HepG2 (cell line): Measurements from ENCODE around the gene INTS1. TPM values are rescaled to one million over a fixed set of nuclear protein-coding genes. Genes with fewer than 3 reads are reported as not detected.

Source experiments
- ATAC-seq: fragments of 200-7000 bp; cut with Tn5 transposase; 3 replicates; pipeline ENCODE4 v1.9.1; 2020; ENCODE audit warnings: mild to moderate bottlenecking, moderate library complexity
- BruUV-seq: library from RNA; stranded (reverse); fragments of 400-500 nt; replicated peaks from 2 replicates; lab custom pipeline; 2021; lab: Mats Ljungman, UMichigan
- CTCF ChIA-PET: fragments of 300-600 bp; formaldehyde crosslinking; extraction: SDS; loops from one replicate; lab custom pipeline; 2021; ENCODE audit warnings: low total read pairs, inconsistent platforms, low intra/inter-chr PET ratio; lab: Yijun Ruan, JAX
- POLR2A ChIA-PET: fragments of 350-600 bp; sonication (Branson Sonifier 250); formaldehyde crosslinking; loops from one replicate; lab custom pipeline; 2020; ENCODE audit warnings: antibody characterized with exemption, inconsistent platforms; lab: Yijun Ruan, JAX
- DNase-seq: peaks from one replicate; pipeline ENCODE4 v3.0.0-alpha.2; 2015; ENCODE audit warnings: low spot score
- FAIRE-seq: peaks from 3 replicates; lab custom pipeline; 2011; peaks lifted over from hg19 to GRCh38; lab: Jason Lieb, UNC
- H2AFZ ChIP-seq: one replicate; pipeline ENCODE4 v1.6.1; 2011; ENCODE audit warnings: low read length, inconsistent platforms
- H3K27ac ChIP-seq: fragments of 300-600 bp; 3 replicates; pipeline ENCODE4 v1.8.0; 2011; ENCODE audit warnings: mixed run types, mild to moderate bottlenecking, mixed read lengths, low read length, inconsistent platforms; ENCODE audit not compliant: insufficient read depth; ENCODE audit errors: extremely low read length
- H3K27me3 ChIP-seq, 2 experiments: fragments of 200-600 bp in 1 of 2; 2 replicates in 1 of 2; 3 replicates in 1 of 2; pipeline versions ENCODE4 v1.6.0 to v1.8.0; 2011; ENCODE audit warnings: low read length in 2 of 2, mild to moderate bottlenecking in 2 of 2, moderate library complexity in 2 of 2, inconsistent platforms in 1 of 2; ENCODE audit not compliant: insufficient read depth in 2 of 2, control insufficient read depth in 1 of 2
- H3K36me3 ChIP-seq, 2 experiments: fragments of 200-600 bp in 1 of 2; replicated peaks in 1 of 2; 2 replicates in 1 of 2; 3 replicates in 1 of 2; pipeline versions ENCODE4 v1.5.1 to v1.8.0; 2011; ENCODE audit warnings: low read length in 2 of 2, inconsistent platforms in 1 of 2; ENCODE audit not compliant: insufficient read depth in 2 of 2, control insufficient read depth in 1 of 2
- H3K4me1 ChIP-seq: 2 replicates; pipeline ENCODE4 v1.5.1; 2012; ENCODE audit warnings: low read length, inconsistent platforms; ENCODE audit not compliant: insufficient read depth
- H3K4me2 ChIP-seq: 2 replicates; pipeline ENCODE4 v1.6.0; 2011; ENCODE audit warnings: low read depth, low read length, inconsistent platforms
- H3K4me3 ChIP-seq, 3 experiments: fragments of 200-600 bp in 1 of 3; sonication (generic), shearing (Covaris generic) in 1 of 3; replicated peaks in 1 of 3; 2 replicates each; pipeline ENCODE4 v1.5.1; 2011 to 2016; ENCODE audit warnings: low read length in 3 of 3, inconsistent platforms in 2 of 3, low read depth in 2 of 3, mild to moderate bottlenecking in 2 of 3, control low read depth in 1 of 3, mixed read lengths in 1 of 3; ENCODE audit not compliant: insufficient read depth in 1 of 3
- H3K79me2 ChIP-seq: one replicate; pipeline ENCODE4 v1.6.1; 2011; ENCODE audit warnings: low read length, inconsistent platforms; ENCODE audit not compliant: insufficient read depth
- H3K9ac ChIP-seq: 2 replicates; pipeline ENCODE4 v1.6.0; 2011; ENCODE audit warnings: mild to moderate bottlenecking, low read depth, low read length, inconsistent platforms; ENCODE audit not compliant: insufficient read depth
- H3K9me3 ChIP-seq: 2 replicates; pipeline ENCODE4 v1.5.1; 2012; ENCODE audit warnings: mild to moderate bottlenecking, low read length
- H4K20me1 ChIP-seq: 2 replicates; pipeline ENCODE4 v1.6.0; 2011; ENCODE audit warnings: inconsistent platforms, mild to moderate bottlenecking, low read length, moderate library complexity; ENCODE audit not compliant: insufficient read depth
- HNRNPLL ChIP-seq: fragments of 200-400 bp; formaldehyde crosslinking; IDR thresholded peaks from 2 replicates; pipeline ENCODE4 v1.6.1; 2017; ENCODE audit warnings: mild to moderate bottlenecking, low read depth, low read length; ENCODE audit not compliant: poor library complexity, severe bottlenecking
- RBFOX2 ChIP-seq: fragments of 200-400 bp; formaldehyde crosslinking; IDR thresholded peaks from 2 replicates; pipeline ENCODE4 v1.6.1; 2017; ENCODE audit warnings: low read depth, mild to moderate bottlenecking, low read length
- ZFX ChIP-seq: sonication (generic); formaldehyde crosslinking; IDR thresholded peaks from 2 replicates; pipeline ENCODE4 v1.4.0; 2020; ENCODE audit warnings: mild to moderate bottlenecking, low read depth, missing genetic modification reagents, moderate library complexity
- ZNF207 ChIP-seq: fragments of 450-650 bp; IDR thresholded peaks from 2 replicates; pipeline ENCODE4 v1.6.1; 2016; ENCODE audit warnings: antibody characterized with exemption, borderline replicate concordance
- WGBS: methylation state at CpG from one replicate; pipeline ENCODE4 v1.1.6; 2017; ENCODE audit warnings: low lambda C conversion rate; 5-methylcytosine and 5-hydroxymethylcytosine counted together
- in situ Hi-C: cut with HindIII; loops from 2 replicates; pipeline ENCODE4 v1.10.0; 2017; ENCODE audit warnings: low pct_unique_long_range_greater_than_20kb; ENCODE audit not compliant: extremely low pct_ligation_motif_present
- intact Hi-C: fragments of 100-400 bp; cut with micrococcal nuclease; formaldehyde crosslinking; loops from one replicate; pipeline ENCODE4 v1.10.0; 2022; ENCODE audit not compliant: unreplicated experiment
- polyA plus RNA-seq, 8 experiments: library from polyadenylated mRNA; depleted of rRNA in 3 of 8; stranded (reverse) in 7 of 8; unstranded in 1 of 8; fragments of >200 nt; fragmentation: Illumina TruSeq in 4 of 8; extraction: Trizol in 4 of 8; gene quantifications; 2 replicates each; pipeline versions ENCODE4 v1.2.1 to v1.2.3, GENCODE V29; 2011 to 2016; ENCODE audit warnings: low read depth in 4 of 8, missing spikeins in 1 of 8, mixed read lengths in 1 of 8; ENCODE audit not compliant: insufficient read depth in 1 of 8
- total RNA-seq, 5 experiments: library from RNA; depleted of rRNA; stranded (reverse); fragments of >200 nt; fragmentation: Illumina TruSeq; extraction: Trizol; gene quantifications; 2 replicates each; pipeline ENCODE4 v1.2.3, GENCODE V29; 2016; ENCODE audit warnings: low read depth in 1 of 5
- TF ChIP-seq, protein P1 (sequence below): sonication (generic); formaldehyde crosslinking; IDR thresholded peaks from 2 replicates; pipeline ENCODE4 v1.4.0; 2020; ENCODE audit warnings: mild to moderate bottlenecking, missing genetic modification reagents

The INTS1 gene
- total and polyA plus RNA-seq, 2 of the 13 experiments (the other 11 are each of a cell fraction or from before 2014, with no cell fraction given) = 13.7 to 29.0 TPM

DNA sequence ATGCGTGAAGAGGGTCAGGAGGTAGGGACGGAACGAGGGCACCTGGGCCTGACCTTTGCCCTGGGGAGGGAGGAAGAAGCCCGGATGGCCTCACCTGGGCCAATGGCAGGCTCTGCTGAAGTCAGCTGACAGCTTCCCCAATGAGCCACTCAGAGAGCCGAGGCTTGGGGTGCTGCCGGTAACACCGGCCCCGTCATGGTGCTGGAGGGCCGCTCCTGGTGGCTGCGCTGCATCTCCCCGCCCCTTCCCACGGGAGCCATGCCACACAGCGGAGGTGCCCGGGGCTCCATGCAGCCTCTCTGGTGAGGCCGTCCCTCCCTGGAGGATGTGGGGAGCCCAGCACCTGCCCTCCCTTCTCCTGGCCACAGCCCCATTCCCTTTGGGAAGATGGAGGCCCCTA lies 27.3 kb downstream of the INTS1 start:
- Histone ChIP-seq H4K20me1 (no peaks in the 10 kb centered on the region), H3K9me3 (no peaks in the 10 kb centered on the region), H3K4me3 (no peak overlapping the region), H3K27ac (no peak overlapping the region), H3K36me3 (peaks cover 15% of the 10 kb centered on the region in 2 experiments; a peak in 3 of 5 replicates), H3K9ac (no peak overlapping the region), H3K79me2 (no peaks in the 10 kb centered on the region), H3K27me3 (no peaks in the 10 kb centered on the region), H3K4me1 (no peaks in the 10 kb centered on the region), H2AFZ (no peak overlapping the region), H3K4me2 (no peak overlapping the region)
- intact Hi-C loops (no loop called here), in situ Hi-C loops (no loop called here)
- WGBS = 91% methylated on average over 6 of the region's 15 CpGs
- FAIRE-seq (no peak), DNase-seq (no peak), ATAC-seq (no peak)
- BruUV-seq = no TSS peak
- no peak for TF ChIP-seq ZNF207
- TF ChIP-seq, protein P1, sequence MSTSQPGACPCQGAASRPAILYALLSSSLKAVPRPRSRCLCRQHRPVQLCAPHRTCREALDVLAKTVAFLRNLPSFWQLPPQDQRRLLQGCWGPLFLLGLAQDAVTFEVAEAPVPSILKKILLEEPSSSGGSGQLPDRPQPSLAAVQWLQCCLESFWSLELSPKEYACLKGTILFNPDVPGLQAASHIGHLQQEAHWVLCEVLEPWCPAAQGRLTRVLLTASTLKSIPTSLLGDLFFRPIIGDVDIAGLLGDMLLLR (CRISPR knock-in tag) = no peak
- POLR2A ChIA-PET = interaction anchor here (1.0 kb wide), 1 partner anchor 10 kb away, joined by 5 read pairs; no protein-coding TSS in a partner anchor
- CTCF ChIA-PET = no interaction called here

DNA sequence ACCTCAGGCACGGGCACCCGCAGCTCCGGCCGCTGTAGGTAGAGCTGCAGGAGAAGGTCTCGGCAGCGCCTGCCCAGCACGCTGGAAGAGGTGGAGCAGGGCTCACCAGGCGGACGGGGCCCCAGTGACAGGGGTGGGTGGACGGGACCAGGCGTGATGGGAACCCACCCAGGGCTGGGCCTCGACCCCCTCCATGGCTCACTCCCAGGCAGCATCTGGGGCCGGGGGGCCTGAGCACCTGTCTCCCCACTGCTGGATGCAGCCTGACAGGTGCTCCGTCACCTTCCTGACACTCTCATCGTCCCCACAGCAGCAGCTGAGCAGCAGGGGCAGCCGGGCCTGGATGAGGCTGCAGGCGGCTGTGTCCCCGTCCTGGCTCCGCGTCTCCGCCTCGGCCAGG lies 28.2 kb downstream of the INTS1 start:
- H3K4me3 ChIP-seq = no peak overlapping the region
- DNase-seq = no peak
- peaks cover 16 to 20% of the 10 kb centered on the region in 2 experiments; a peak in 3 of 5 replicates for H3K36me3 ChIP-seq
- H3K9me3 ChIP-seq = no peaks in the 10 kb centered on the region
- no peak for FAIRE-seq
- 97% methylated on average over 13 of the region's 22 CpGs for WGBS
- no peaks in the 10 kb centered on the region for H3K79me2 ChIP-seq
- no peak overlapping the region for H3K27ac ChIP-seq
- intact Hi-C loops (no loop called here), in situ Hi-C loops (no loop called here)
- ChIA-PET POLR2A (interaction anchor here (1.0 kb wide), 1 partner anchor 9 kb away, joined by 5 read pairs; no protein-coding TSS in a partner anchor), CTCF (no interaction called here)
- TF ChIP-seq RBFOX2 = 0 out of 2 replicates have a peak, but pooled peaks have one; percentile 25
- peak; percentile 5 for TF ChIP-seq HNRNPLL
- TF ChIP-seq ZFX (CRISPR knock-in tag) = no peak
- no peaks in the 10 kb centered on the region for H3K27me3 ChIP-seq
- H3K4me2 ChIP-seq = no peak overlapping the region
- H4K20me1 ChIP-seq = no peaks in the 10 kb centered on the region
- no peak overlapping the region for H2AFZ ChIP-seq
- no peak overlapping the region for H3K9ac ChIP-seq
- ATAC-seq = no peak
- H3K4me1 ChIP-seq = no peaks in the 10 kb centered on the region
- no TSS peak for BruUV-seq
